ENCODE results near the gene IRS2.

The IRS2 gene

DNA sequence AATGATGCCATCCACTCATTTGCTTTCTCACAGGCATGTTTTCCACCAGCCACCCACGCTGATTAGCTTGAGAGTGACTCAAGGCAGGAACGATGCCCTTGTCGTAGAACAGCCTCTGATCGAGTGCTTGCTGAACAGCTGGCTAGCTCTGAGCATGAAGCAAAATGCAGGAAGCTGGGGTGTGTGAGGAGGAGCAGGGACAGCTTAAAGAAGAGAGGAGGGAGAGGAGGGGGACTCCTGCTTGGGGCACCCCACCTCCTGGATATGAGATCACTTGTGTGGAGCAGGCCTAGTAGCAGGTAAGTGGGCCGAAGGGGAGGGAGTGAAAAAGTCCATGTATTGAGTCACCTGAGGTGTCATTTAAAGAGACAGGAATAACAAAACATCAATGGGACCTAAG is 48.8 kb downstream of the IRS2 start:
- no peak overlapping the region for H3K9ac ChIP-seq (ENCODE audit: low read depth, low read length, poor library complexity, severe bottlenecking)
- no peak overlapping the region for H3K4me2 ChIP-seq (ENCODE audit: low read depth, low read length, poor library complexity, severe bottlenecking)
- no peaks in the 10 kb centered on the region for H3F3A ChIP-seq (ENCODE audit: low read depth)
- H3K4me1 ChIP-seq (ENCODE audit: insufficient read depth, low read length, poor library complexity, severe bottlenecking): no peaks in the 10 kb centered on the region
- no peak overlapping the region for H2AFZ ChIP-seq (ENCODE audit: low read length)
- no peaks in the 10 kb centered on the region for H3K27me3 ChIP-seq (ENCODE audit: insufficient read depth, low read length, poor library complexity, severe bottlenecking)
- H3K36me3 ChIP-seq (ENCODE audit: insufficient read depth, low read length): no peaks in the 10 kb centered on the region
- no peaks in the 10 kb centered on the region for H3K9me3 ChIP-seq (ENCODE audit: insufficient read depth, low read depth, low read length)
- TF ChIP-seq EZH2phosphoT487 (IDR thresholded peaks at IDR 0.05; ENCODE audit: borderline replicate concordance) (no peak), CTCF (conservative IDR thresholded peaks at IDR 0.05; ENCODE audit: low read length) (no peak)
- no peaks in the 10 kb centered on the region for H4K20me1 ChIP-seq (ENCODE audit: insufficient read depth, low read length, poor library complexity, severe bottlenecking)
- H3K79me2 ChIP-seq (ENCODE audit: insufficient read depth, low read length): no peaks in the 10 kb centered on the region
- H3K4me3 ChIP-seq (ENCODE audit: low read length, poor library complexity, severe bottlenecking): no peak overlapping the region
- no peaks in the 10 kb centered on the region for H3K9me2 ChIP-seq (replicated peaks; ENCODE audit: low read depth, low read length)

DNA sequence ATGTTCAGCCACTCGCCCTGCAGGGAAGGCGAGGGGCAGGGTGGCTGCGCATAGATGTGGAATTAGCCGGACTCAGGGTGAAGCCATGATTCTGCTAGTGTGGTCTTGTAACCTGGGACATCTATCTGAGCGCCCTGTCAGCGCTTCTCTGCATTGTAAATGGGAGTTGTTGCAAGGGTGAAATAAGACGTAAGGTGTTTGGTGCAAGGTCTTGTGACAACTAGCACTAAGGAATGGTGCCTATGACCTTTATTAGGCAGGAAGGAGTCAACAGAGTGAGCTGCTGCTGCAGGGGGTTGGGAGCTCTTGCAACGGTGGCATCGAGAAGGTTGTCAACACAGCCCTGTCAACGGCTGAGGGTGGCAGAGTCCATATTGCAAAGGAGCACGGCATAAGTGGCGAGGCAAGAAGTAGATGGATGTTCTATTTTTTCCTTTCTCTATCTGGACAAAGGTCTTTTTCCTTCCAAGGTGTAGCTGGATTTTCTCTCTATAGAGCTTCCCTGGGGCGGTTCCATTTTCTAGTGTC is 49.3 kb downstream of the IRS2 start:
- TF ChIP-seq CTCF (conservative IDR thresholded peaks at IDR 0.05; ENCODE audit: low read length): no peak
- TF ChIP-seq EZH2phosphoT487 (IDR thresholded peaks at IDR 0.05; ENCODE audit: borderline replicate concordance): no peak
- H3K27me3 ChIP-seq (ENCODE audit: insufficient read depth, low read length, poor library complexity, severe bottlenecking): no peaks in the 10 kb centered on the region
- H3K4me2 ChIP-seq (ENCODE audit: low read depth, low read length, poor library complexity, severe bottlenecking): no peak overlapping the region
- H3K4me1 ChIP-seq (ENCODE audit: insufficient read depth, low read length, poor library complexity, severe bottlenecking): no peaks in the 10 kb centered on the region
- H3K4me3 ChIP-seq (ENCODE audit: low read length, poor library complexity, severe bottlenecking): no peak overlapping the region
- H3K9me3 ChIP-seq (ENCODE audit: insufficient read depth, low read depth, low read length): no peaks in the 10 kb centered on the region
- H3K9me2 ChIP-seq (replicated peaks; ENCODE audit: low read depth, low read length): no peaks in the 10 kb centered on the region
- H3K79me2 ChIP-seq (ENCODE audit: insufficient read depth, low read length): no peaks in the 10 kb centered on the region
- no peak overlapping the region for H2AFZ ChIP-seq (ENCODE audit: low read length)
- H3K36me3 ChIP-seq (ENCODE audit: insufficient read depth, low read length): no peaks in the 10 kb centered on the region
- H3K9ac ChIP-seq (ENCODE audit: low read depth, low read length, poor library complexity, severe bottlenecking): no peak overlapping the region
- H3F3A ChIP-seq (ENCODE audit: low read depth): no peaks in the 10 kb centered on the region
- H4K20me1 ChIP-seq (ENCODE audit: insufficient read depth, low read length, poor library complexity, severe bottlenecking): no peaks in the 10 kb centered on the region

DNA sequence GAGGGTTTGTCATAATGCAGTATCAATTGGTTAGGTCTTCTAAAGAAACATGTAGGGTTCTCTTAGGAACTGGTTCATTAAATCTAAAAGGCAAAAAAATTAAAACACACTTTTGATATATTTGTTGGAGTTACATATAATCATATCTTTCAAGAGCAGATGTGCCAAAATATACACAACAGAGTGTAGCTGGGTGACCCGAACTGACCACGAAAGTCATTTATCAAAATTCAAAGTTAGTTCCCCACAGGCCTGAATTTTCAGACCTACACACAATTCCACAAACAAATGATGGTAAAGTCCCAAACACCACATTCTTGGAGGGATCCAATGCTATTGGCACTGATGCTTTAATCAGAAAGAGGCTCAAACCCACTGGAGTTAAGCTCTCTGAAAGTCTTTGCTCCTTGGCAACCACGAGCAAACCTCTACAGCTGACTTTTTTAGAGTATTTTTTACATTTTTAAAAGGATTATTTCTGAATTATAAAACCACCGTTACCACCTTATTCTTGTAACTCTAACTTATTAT is 50.9 kb downstream of the IRS2 start:
- Histone ChIP-seq H3F3A (ENCODE audit: low read depth) (no peaks in the 10 kb centered on the region), H3K4me3 (ENCODE audit: low read length, poor library complexity, severe bottlenecking) (no peak overlapping the region), H3K9me3 (ENCODE audit: insufficient read depth, low read depth, low read length) (no peaks in the 10 kb centered on the region), H3K9me2 (replicated peaks; ENCODE audit: low read depth, low read length) (no peaks in the 10 kb centered on the region), H3K4me1 (ENCODE audit: insufficient read depth, low read length, poor library complexity, severe bottlenecking) (peaks cover 12% of the 10 kb centered on the region), H3K27me3 (ENCODE audit: insufficient read depth, low read length, poor library complexity, severe bottlenecking) (no peaks in the 10 kb centered on the region), H3K9ac (ENCODE audit: low read depth, low read length, poor library complexity, severe bottlenecking) (no peak overlapping the region), H4K20me1 (ENCODE audit: insufficient read depth, low read length, poor library complexity, severe bottlenecking) (no peaks in the 10 kb centered on the region), H3K79me2 (ENCODE audit: insufficient read depth, low read length) (no peaks in the 10 kb centered on the region), H3K4me2 (ENCODE audit: low read depth, low read length, poor library complexity, severe bottlenecking) (no peak overlapping the region), H3K36me3 (ENCODE audit: insufficient read depth, low read length) (no peaks in the 10 kb centered on the region), H2AFZ (ENCODE audit: low read length) (no peak overlapping the region)
- TF ChIP-seq EZH2phosphoT487 (IDR thresholded peaks at IDR 0.05; ENCODE audit: borderline replicate concordance) (no peak), CTCF (conservative IDR thresholded peaks at IDR 0.05; ENCODE audit: low read length) (no peak)
